Measurements from ENCODE around the gene CEMIP2.

DNA sequence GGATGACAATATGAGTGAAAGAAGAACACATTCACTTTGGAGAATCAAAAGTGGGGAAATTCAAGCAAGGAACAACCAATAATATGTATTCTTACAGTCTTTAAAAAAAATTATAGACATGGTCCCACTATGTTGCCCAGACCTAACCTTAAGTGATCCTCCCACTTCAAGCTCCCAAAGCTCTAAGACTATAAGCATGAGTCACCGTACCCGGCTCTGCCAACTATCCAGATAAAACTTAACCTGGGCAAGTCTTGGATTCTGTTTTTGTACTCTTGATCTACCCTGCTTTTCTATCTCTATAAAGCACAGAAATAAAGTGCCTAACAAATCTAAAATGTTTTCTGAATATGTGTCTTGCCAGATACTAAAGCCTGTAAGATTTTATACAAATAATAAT is 30.9 kb downstream of the CEMIP2 start:
- TF ChIP-seq EP300 (IDR thresholded peaks at IDR 0.05; ENCODE audit: borderline replicate concordance in 1 of 2, low read depth in 1 of 2, low read length in 1 of 2): no peak
- no peak for TF ChIP-seq PBX3 (IDR thresholded peaks at IDR 0.05)
- TF ChIP-seq, protein P1, sequence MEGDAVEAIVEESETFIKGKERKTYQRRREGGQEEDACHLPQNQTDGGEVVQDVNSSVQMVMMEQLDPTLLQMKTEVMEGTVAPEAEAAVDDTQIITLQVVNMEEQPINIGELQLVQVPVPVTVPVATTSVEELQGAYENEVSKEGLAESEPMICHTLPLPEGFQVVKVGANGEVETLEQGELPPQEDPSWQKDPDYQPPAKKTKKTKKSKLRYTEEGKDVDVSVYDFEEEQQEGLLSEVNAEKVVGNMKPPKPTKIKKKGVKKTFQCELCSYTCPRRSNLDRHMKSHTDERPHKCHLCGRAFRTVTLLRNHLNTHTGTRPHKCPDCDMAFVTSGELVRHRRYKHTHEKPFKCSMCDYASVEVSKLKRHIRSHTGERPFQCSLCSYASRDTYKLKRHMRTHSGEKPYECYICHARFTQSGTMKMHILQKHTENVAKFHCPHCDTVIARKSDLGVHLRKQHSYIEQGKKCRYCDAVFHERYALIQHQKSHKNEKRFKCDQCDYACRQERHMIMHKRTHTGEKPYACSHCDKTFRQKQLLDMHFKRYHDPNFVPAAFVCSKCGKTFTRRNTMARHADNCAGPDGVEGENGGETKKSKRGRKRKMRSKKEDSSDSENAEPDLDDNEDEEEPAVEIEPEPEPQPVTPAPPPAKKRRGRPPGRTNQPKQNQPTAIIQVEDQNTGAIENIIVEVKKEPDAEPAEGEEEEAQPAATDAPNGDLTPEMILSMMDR (IDR thresholded peaks at IDR 0.05): no peak
- TF ChIP-seq, protein P2, sequence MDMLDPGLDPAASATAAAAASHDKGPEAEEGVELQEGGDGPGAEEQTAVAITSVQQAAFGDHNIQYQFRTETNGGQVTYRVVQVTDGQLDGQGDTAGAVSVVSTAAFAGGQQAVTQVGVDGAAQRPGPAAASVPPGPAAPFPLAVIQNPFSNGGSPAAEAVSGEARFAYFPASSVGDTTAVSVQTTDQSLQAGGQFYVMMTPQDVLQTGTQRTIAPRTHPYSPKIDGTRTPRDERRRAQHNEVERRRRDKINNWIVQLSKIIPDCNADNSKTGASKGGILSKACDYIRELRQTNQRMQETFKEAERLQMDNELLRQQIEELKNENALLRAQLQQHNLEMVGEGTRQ (IDR thresholded peaks at IDR 0.05; ENCODE audit: borderline replicate concordance, low read depth, low read length): no peak
- no peak for TF ChIP-seq MXI1 (IDR thresholded peaks at IDR 0.05; ENCODE audit: low read depth, low read length)
- no peak for TF ChIP-seq FOXJ3 (CRISPR knock-in tag; IDR thresholded peaks at IDR 0.05)
- no peak for TF ChIP-seq MAX (IDR thresholded peaks at IDR 0.05; ENCODE audit: low read depth)
- TF ChIP-seq, protein P3, sequence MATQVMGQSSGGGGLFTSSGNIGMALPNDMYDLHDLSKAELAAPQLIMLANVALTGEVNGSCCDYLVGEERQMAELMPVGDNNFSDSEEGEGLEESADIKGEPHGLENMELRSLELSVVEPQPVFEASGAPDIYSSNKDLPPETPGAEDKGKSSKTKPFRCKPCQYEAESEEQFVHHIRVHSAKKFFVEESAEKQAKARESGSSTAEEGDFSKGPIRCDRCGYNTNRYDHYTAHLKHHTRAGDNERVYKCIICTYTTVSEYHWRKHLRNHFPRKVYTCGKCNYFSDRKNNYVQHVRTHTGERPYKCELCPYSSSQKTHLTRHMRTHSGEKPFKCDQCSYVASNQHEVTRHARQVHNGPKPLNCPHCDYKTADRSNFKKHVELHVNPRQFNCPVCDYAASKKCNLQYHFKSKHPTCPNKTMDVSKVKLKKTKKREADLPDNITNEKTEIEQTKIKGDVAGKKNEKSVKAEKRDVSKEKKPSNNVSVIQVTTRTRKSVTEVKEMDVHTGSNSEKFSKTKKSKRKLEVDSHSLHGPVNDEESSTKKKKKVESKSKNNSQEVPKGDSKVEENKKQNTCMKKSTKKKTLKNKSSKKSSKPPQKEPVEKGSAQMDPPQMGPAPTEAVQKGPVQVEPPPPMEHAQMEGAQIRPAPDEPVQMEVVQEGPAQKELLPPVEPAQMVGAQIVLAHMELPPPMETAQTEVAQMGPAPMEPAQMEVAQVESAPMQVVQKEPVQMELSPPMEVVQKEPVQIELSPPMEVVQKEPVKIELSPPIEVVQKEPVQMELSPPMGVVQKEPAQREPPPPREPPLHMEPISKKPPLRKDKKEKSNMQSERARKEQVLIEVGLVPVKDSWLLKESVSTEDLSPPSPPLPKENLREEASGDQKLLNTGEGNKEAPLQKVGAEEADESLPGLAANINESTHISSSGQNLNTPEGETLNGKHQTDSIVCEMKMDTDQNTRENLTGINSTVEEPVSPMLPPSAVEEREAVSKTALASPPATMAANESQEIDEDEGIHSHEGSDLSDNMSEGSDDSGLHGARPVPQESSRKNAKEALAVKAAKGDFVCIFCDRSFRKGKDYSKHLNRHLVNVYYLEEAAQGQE (IDR thresholded peaks at IDR 0.05; ENCODE audit: low read depth, low read length): no peak
- no peak for TF ChIP-seq NFIC (IDR thresholded peaks at IDR 0.05; ENCODE audit: borderline replicate concordance)
- TF ChIP-seq TEAD4 (IDR thresholded peaks at IDR 0.05; ENCODE audit: borderline replicate concordance, insufficient read depth): no peak
